Testis (tissue), 3 donors: ENCODE data around the gene DENND2A. TPM values are rescaled to one million over a fixed set of nuclear protein-coding genes. Genes with fewer than 3 reads are reported as not detected.

ENCODE experiments used
- DNase-seq: peaks from one replicate; pipeline ENCODE4 v3.0.0-alpha.2; 2019
- H3K27ac ChIP-seq, 2 donors: fragments of 200-600 bp; sonication (generic); one replicate each; pipeline ENCODE4 v1.5.1; 2019
- H3K27me3 ChIP-seq: fragments of 200-600 bp; sonication (generic); one replicate; pipeline ENCODE4 v1.5.1; 2019
- H3K36me3 ChIP-seq: fragments of 200-600 bp; sonication (generic); one replicate; pipeline ENCODE4 v1.5.1; 2017; ENCODE audit warnings: low read depth; ENCODE audit errors: missing control alignments
- H3K4me1 ChIP-seq: fragments of 200-600 bp; sonication (generic); one replicate; pipeline ENCODE4 v1.5.1; 2019
- H3K4me3 ChIP-seq, 2 donors: fragments of 200-600 bp; sonication (generic); one replicate each; pipeline ENCODE4 v1.5.1; 2017 to 2019
- H3K9me3 ChIP-seq: fragments of 200-600 bp; sonication (generic); one replicate; pipeline ENCODE4 v1.5.1; 2017
- CTCF ChIP-seq, 3 experiments: fragments of 450-650 bp in 2 of 3; fragments of 200-600 bp in 1 of 3; sonication (generic) in 1 of 3; IDR thresholded peaks; one replicate each; pipeline ENCODE4 v1.5.1; 2016 to 2019; ENCODE audit warnings: antibody characterized with exemption in 3 of 3, mild to moderate bottlenecking in 2 of 3, moderate library complexity in 1 of 3
- POLR2A ChIP-seq: fragments of 450-650 bp; IDR thresholded peaks from one replicate; pipeline ENCODE4 v1.6.1; 2017; ENCODE audit warnings: antibody characterized with exemption, mild to moderate bottlenecking, moderate library complexity
- WGBS, 2 donors: methylation state at CpG; one replicate each; pipeline ENCODE4 v1.1.5; 2018; 5-methylcytosine and 5-hydroxymethylcytosine counted together
- intact Hi-C: fragments of 100-400 bp; cut with DNase I; formaldehyde crosslinking; loops from one replicate; pipeline ENCODE4 v1.15.1; 2023; ENCODE audit warnings: low total_unique reads
- polyA plus RNA-seq: library from polyadenylated mRNA; stranded (reverse); fragments of 350-450 nt; fragmentation: Illumina TruSeq; extraction: RNeasy Lipid Tissue Mini Kit (QIAGEN cat#74804); gene quantifications from one replicate; pipeline ENCODE4 v1.2.3, GENCODE V29; 2014; ENCODE audit warnings: low read depth, low replicate concordance; ENCODE audit not compliant: insufficient read depth
- total RNA-seq, 2 donors: library from RNA; depleted of rRNA; stranded (reverse); fragments of >200 nt; gene quantifications; one replicate each; pipeline ENCODE4 v1.2.3, GENCODE V29; 2016

DENND2A gene
- total and polyA plus RNA-seq, 3 donors from 2014 or later = 4.1 to 8.5 (median 5.5) TPM

- H3K27me3 ChIP-seq = no peaks in the 10 kb centered on the region
- 47 to 51% methylated on average over 15 of the region's 15 CpGs for WGBS, 2 donors
- H3K9me3 ChIP-seq = no peaks in the 10 kb centered on the region
- DNase-seq = no peak
- H3K36me3 ChIP-seq = no peaks in the 10 kb centered on the region
- H3K4me3 ChIP-seq = peak overlapping the region; percentile 58 to 71
- no peak for TF ChIP-seq POLR2A
- H3K4me1 ChIP-seq = peaks cover 17% of the 10 kb centered on the region
- no peak overlapping the region for H3K27ac ChIP-seq
- intact Hi-C loops = no loop called here
These were observed 1.0 kb upstream of the DENND2A start for GRCh38 chr7:140641524-140642195.

GRCh38 chr7:140640060-140640637, 464 bp downstream of the DENND2A start:
- 0% methylated on average over 26 to 44 of the region's 74 CpGs for WGBS, 2 donors
- DNase-seq = peak; percentile 43
- peaks cover 17% of the 10 kb centered on the region for H3K4me1 ChIP-seq
- H3K4me3 ChIP-seq = peak overlapping the region; percentile 58 to 65
- no peaks in the 10 kb centered on the region for H3K27me3 ChIP-seq
- H3K9me3 ChIP-seq = no peaks in the 10 kb centered on the region
- TF ChIP-seq POLR2A (no peak), CTCF (IDR thresholded peaks at IDR 0.05) (no peak)
- intact Hi-C loops = no loop called here
- peak overlapping the region; percentile 52 to 85 for H3K27ac ChIP-seq
- no peaks in the 10 kb centered on the region for H3K36me3 ChIP-seq

GRCh38 chr7:140639366-140640053, 1.1 kb downstream of the DENND2A start:
- Histone ChIP-seq H3K4me1 (peaks cover 17% of the 10 kb centered on the region), H3K27me3 (no peaks in the 10 kb centered on the region), H3K27ac (peak overlapping the region; percentile 52 to 85), H3K9me3 (no peaks in the 10 kb centered on the region), H3K4me3 (peak overlapping the region; percentile 58 to 65), H3K36me3 (no peaks in the 10 kb centered on the region)
- no peak for DNase-seq
- intact Hi-C loops = no loop called here
- WGBS, 2 donors = 12 to 22% methylated on average over 14 to 15 of the region's 15 CpGs
- TF ChIP-seq CTCF (IDR thresholded peaks at IDR 0.05) (no peak), POLR2A (no peak)

GRCh38 chr7:140638173-140638791, 2.3 kb downstream of the DENND2A start:
- intact Hi-C loops = no loop called here
- Histone ChIP-seq H3K27ac (no peak overlapping the region), H3K4me1 (peaks cover 17% of the 10 kb centered on the region), H3K9me3 (no peaks in the 10 kb centered on the region), H3K36me3 (no peaks in the 10 kb centered on the region), H3K4me3 (no peak overlapping the region), H3K27me3 (no peaks in the 10 kb centered on the region)
- DNase-seq = no peak
- no peak for TF ChIP-seq POLR2A
- 47 to 60% methylated on average over 6 of the region's 6 CpGs for WGBS, 2 donors

- TF ChIP-seq POLR2A (no peak), CTCF (IDR thresholded peaks at IDR 0.05) (no peak)
- WGBS, 2 donors = 70 to 85% methylated on average over 3 of the region's 3 CpGs
- intact Hi-C loops = no loop called here
- no peaks in the 10 kb centered on the region for H3K36me3 ChIP-seq
- no peaks in the 10 kb centered on the region for H3K9me3 ChIP-seq
- H3K4me1 ChIP-seq = peaks cover 17% of the 10 kb centered on the region
- H3K27ac ChIP-seq = no peak overlapping the region
- H3K4me3 ChIP-seq = no peak overlapping the region
- DNase-seq = no peak
- no peaks in the 10 kb centered on the region for H3K27me3 ChIP-seq
These were observed 3.2 kb downstream of the DENND2A start for GRCh38 chr7:140637400-140637799.
